ENCODE results near the gene NEDD8. TPM values are rescaled to one million over a fixed set of nuclear protein-coding genes. Genes with fewer than 3 reads are reported as not detected.

Gene NEDD8
- total and polyA plus RNA-seq, 2 donors (not counting 1 experiment from before 2014, with no cell fraction given) = 86.7 to 98.5 TPM

- no peaks in the 10 kb centered on the region for H3K4me1 ChIP-seq (ENCODE audit: control insufficient read depth in 2 of 2, insufficient read depth in 2 of 2, low read length in 2 of 2)
- no peaks in the 10 kb centered on the region for H4K20me1 ChIP-seq (ENCODE audit: control insufficient read depth, insufficient read depth, low read length, poor library complexity, severe bottlenecking)
- H3K27me3 Mint-ChIP-seq = no peaks in the 10 kb centered on the region
- no peak overlapping the region for H3K9ac ChIP-seq (ENCODE audit: low read length)
- peaks cover 5% of the 10 kb centered on the region for H3K79me2 ChIP-seq (ENCODE audit: control insufficient read depth, insufficient read depth, low read length)
- TF ChIP-seq CTCF (IDR thresholded peaks at IDR 0.05) (no peak), EZH2 (IDR thresholded peaks at IDR 0.05; ENCODE audit: borderline replicate concordance, insufficient read depth, low read depth, low read length, poor library complexity, severe bottlenecking) (no peak)
- no peak overlapping the region for H2AFZ ChIP-seq (ENCODE audit: insufficient read depth, low read depth, low read length, poor library complexity, severe bottlenecking)
- H3K4me1 Mint-ChIP-seq = peaks cover 8% of the 10 kb centered on the region
- H3K36me3 ChIP-seq (replicated peaks in 1 of 2; ENCODE audit: control extremely low read depth in 1 of 2, control insufficient read depth in 1 of 2, extremely low read depth in 1 of 2, insufficient read depth in 2 of 2, low read length in 1 of 2) = peaks cover 3 to 72% of the 10 kb centered on the region in 2 experiments
- 75% methylated on average over 14 of the region's 18 CpGs for WGBS (ENCODE audit: insufficient coverage)
- no peaks in the 10 kb centered on the region for H3K9me3 ChIP-seq (ENCODE audit: control extremely low read depth in 1 of 3, control insufficient read depth in 2 of 3, insufficient read depth in 1 of 3, low read length in 2 of 3)
- ChIA-PET POLR2A (interaction anchor here (0.5 to 0.8 kb wide), 2 partner anchors 36 to 52 kb away, joined by 3 to 11 read pairs; partner anchors contain the start of genes GMPR2, MDP1 and NEDD8), CTCF (interaction anchor here (0.8 to 1.6 kb wide), 3 partner anchors 14 to 85 kb away, joined by 3 read pairs; partner anchors contain the start of gene PSME2)
- DNase-seq (no peak), ATAC-seq (ENCODE audit: low read depth) (no peak)
- no peak overlapping the region for H3K4me2 ChIP-seq (replicated peaks; ENCODE audit: low read depth, low read length, poor library complexity, severe bottlenecking)
- no peaks in the 10 kb centered on the region for H3K9me3 Mint-ChIP-seq (ENCODE audit: insufficient read depth)
- H3K27ac Mint-ChIP-seq = peak overlapping the region; percentile 38
- intact Hi-C loops (cut with micrococcal nuclease) = no loop called here
- H3K27ac ChIP-seq (ENCODE audit: low read length in 2 of 2) = no peak overlapping the region
- no peak overlapping the region for H3K4me3 Mint-ChIP-seq
- no peak overlapping the region for H3K4me3 ChIP-seq (ENCODE audit: control extremely low read depth in 1 of 5, extremely low read depth in 1 of 5, insufficient read depth in 1 of 5, low read depth in 2 of 5, low read length in 4 of 5)
- H3K27me3 ChIP-seq (replicated peaks in 1 of 4; ENCODE audit: control extremely low read depth in 1 of 4, control insufficient read depth in 3 of 4, insufficient read depth in 4 of 4, low read length in 3 of 4) = no peaks in the 10 kb centered on the region
Measured at GRCh38 chr14:24179961-24180796, 52.0 kb downstream of the NEDD8 start.
